Sigmoid colon (tissue), 4 donors: ENCODE measurements around the gene TMEM255B.

ENCODE experiments used
- POLR2A ChIP-seq, 2 donors: fragments of 450-650 bp; IDR thresholded peaks; one replicate each; pipeline ENCODE4 v1.6.1; 2016; ENCODE audit warnings: antibody characterized with exemption in 2 of 2, mild to moderate bottlenecking in 2 of 2, moderate library complexity in 2 of 2
- POLR2AphosphoS5 ChIP-seq, 4 donors: sonication (generic); formaldehyde crosslinking; IDR thresholded peaks; one replicate each; pipeline ENCODE4 v1.6.1; 2017; ENCODE audit warnings: antibody characterized with exemption in 4 of 4
- TF ChIP-seq, protein P1 (sequence below), 4 experiments: fragments of 450-650 bp in 3 of 4; fragments of 200-600 bp in 1 of 4; IDR thresholded peaks; one replicate each; pipeline ENCODE4 v1.5.1; 2016 to 2019; ENCODE audit warnings: antibody characterized with exemption in 4 of 4, mild to moderate bottlenecking in 3 of 4, moderate library complexity in 2 of 4

DNA sequence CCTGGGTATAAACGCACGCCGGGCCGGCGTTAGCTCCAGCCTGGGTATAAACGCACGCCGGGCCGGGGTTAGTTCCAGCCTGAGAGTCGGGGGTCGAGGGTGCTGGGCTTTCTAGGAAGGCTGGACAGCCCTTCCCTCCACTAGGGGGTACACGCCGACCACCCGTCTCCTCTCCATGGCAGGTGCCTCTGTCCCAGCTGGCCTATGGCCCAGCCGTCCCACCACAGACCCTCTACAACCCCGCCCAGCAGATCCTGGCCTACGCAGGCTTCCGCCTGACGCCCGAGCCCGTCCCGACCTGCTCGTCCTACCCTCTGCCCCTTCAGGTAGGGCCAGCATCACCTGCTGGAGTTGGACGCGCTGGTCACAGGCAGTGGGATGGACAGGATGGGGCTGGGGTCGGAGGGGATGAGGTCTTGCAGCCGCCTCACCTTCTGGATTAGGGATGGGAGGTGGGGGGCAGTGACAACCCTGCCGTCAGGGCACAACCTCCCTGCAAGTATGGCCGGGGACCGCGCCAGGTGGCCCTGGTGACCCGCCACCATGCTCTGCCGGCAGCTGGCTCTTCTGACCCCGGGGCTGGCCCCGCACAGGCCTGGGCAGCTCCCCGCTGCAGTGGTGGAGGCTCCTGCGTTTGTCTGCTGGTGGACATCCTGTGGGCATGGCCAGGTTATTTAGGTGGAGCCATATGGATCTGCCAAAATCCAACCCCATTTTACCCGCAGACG, 45.8 kb downstream of the TMEM255B start:
- TF ChIP-seq, protein P1, sequence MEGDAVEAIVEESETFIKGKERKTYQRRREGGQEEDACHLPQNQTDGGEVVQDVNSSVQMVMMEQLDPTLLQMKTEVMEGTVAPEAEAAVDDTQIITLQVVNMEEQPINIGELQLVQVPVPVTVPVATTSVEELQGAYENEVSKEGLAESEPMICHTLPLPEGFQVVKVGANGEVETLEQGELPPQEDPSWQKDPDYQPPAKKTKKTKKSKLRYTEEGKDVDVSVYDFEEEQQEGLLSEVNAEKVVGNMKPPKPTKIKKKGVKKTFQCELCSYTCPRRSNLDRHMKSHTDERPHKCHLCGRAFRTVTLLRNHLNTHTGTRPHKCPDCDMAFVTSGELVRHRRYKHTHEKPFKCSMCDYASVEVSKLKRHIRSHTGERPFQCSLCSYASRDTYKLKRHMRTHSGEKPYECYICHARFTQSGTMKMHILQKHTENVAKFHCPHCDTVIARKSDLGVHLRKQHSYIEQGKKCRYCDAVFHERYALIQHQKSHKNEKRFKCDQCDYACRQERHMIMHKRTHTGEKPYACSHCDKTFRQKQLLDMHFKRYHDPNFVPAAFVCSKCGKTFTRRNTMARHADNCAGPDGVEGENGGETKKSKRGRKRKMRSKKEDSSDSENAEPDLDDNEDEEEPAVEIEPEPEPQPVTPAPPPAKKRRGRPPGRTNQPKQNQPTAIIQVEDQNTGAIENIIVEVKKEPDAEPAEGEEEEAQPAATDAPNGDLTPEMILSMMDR (IDR thresholded peaks at IDR 0.05), result no peak
- TF ChIP-seq POLR2AphosphoS5 (IDR thresholded peaks at IDR 0.05), result no peak
- no peak for TF ChIP-seq POLR2A (IDR thresholded peaks at IDR 0.05)
